ENCODE results near the gene SLC11A1.

SLC11A1 gene

DNA sequence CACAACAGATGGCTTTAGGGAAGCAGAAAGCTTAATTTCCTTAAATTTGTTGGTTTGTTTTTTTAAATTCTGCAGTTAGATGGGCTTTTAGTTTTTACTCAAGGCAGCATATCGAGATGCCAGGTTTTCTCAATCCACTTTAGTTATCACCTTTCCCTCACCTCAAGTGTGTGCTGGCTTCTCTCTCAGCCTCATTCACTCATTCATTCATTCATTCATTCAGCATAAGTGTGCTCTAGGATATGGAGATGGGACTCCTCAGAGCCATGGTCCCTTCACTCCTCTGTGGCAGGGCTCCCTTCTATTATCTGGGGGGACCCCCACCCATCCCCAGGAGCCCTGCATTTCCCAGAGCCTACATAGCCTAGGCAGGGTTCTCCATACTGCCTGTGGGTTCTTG is 55.9 kb downstream of the SLC11A1 start:
- TF ChIP-seq, protein P1, sequence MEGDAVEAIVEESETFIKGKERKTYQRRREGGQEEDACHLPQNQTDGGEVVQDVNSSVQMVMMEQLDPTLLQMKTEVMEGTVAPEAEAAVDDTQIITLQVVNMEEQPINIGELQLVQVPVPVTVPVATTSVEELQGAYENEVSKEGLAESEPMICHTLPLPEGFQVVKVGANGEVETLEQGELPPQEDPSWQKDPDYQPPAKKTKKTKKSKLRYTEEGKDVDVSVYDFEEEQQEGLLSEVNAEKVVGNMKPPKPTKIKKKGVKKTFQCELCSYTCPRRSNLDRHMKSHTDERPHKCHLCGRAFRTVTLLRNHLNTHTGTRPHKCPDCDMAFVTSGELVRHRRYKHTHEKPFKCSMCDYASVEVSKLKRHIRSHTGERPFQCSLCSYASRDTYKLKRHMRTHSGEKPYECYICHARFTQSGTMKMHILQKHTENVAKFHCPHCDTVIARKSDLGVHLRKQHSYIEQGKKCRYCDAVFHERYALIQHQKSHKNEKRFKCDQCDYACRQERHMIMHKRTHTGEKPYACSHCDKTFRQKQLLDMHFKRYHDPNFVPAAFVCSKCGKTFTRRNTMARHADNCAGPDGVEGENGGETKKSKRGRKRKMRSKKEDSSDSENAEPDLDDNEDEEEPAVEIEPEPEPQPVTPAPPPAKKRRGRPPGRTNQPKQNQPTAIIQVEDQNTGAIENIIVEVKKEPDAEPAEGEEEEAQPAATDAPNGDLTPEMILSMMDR (IDR thresholded peaks at IDR 0.05; ENCODE audit: extremely low read depth, insufficient read depth, missing control alignments), result no peak
- no peak for DNase-seq (ENCODE audit: low spot score)
- in situ Hi-C loops (cut with MboI; ENCODE audit: low pct_unique_long_range_greater_than_20kb, low sequenced_read_pairs, unreplicated experiment), result no loop called here

DNA sequence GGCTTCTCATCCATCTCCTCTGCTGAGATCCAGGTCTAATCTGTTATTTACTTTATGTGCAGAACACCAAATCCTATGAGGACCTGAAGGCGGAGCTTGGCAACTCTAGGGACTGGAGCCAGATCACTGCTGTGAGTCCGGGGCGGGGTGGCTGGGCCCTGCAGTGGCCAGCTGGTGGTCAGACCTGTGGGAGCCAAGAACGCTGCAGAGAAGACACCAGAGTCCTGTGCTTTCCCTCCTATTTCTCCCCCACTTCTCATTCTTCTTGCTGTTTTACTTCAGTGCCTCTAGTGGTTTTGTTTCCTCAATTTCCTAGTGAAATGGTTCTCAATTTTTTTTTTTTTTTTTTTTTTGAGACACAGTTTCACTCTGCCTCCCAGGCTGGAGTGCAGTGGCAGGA is 56.5 kb downstream of the SLC11A1 start:
- DNase-seq (ENCODE audit: low spot score), result no peak
- in situ Hi-C loops (cut with MboI; ENCODE audit: low pct_unique_long_range_greater_than_20kb, low sequenced_read_pairs, unreplicated experiment), result no loop called here
- TF ChIP-seq, protein P1 (IDR thresholded peaks at IDR 0.05; ENCODE audit: extremely low read depth, insufficient read depth, missing control alignments), result no peak

DNA sequence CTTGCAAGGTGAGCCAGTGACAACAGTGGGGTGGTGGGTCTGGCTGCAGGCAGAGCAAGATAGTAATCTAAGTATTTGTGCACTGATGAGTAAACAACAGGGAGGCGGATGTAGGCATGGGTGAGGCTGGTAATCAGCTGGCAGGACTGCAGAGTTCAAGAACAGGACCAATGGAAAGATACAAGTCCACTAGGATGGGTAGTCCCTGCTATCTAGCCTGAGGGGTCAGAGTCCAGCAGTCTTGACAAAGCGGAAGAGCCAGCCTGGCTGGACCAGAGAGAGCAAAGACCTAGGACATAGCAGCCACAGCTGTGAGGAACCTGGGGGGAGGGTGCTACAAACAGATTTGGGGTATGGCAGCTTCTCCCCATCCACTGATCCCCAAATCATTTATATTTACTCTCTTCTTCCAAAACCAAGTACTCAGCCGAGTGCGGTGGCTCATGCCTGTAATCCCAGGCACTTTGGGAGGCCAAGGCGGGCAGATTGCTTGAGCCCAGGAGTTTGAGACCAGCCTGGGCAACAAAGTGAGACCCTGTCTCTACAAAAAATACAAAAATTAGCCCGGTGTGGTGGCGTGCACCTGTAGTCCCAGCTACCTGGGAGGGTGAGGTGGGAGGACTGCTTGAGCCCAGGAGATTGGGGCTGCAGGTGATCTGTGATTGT is 62.8 kb downstream of the SLC11A1 start:
- TF ChIP-seq, protein P1 (IDR thresholded peaks at IDR 0.05; ENCODE audit: extremely low read depth, insufficient read depth, missing control alignments), result no peak
- DNase-seq (ENCODE audit: low spot score), result no peak
- in situ Hi-C loops (cut with MboI; ENCODE audit: low pct_unique_long_range_greater_than_20kb, low sequenced_read_pairs, unreplicated experiment), result no loop called here

DNA sequence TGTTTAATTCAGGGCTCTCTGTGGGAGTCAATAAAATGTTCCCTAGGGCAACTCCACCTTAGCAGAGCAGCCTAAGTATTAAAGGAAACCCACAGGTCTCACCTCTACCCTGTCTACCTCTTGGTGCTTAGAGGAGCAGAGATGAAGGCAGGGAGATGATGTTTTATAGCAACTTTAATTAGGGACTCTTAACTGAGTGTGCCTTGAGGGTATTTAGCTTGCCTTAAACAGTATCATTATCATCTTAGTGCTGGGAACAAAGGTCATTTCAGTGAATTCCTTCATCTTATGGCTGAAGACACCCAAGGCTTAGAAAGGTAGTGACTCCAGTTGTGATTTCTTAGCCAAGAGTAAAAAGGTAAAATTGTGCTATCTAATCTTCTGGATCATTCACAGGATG is 63.5 kb downstream of the SLC11A1 start:
- TF ChIP-seq, protein P1 (IDR thresholded peaks at IDR 0.05; ENCODE audit: extremely low read depth, insufficient read depth, missing control alignments), result no peak
- in situ Hi-C loops (cut with MboI; ENCODE audit: low pct_unique_long_range_greater_than_20kb, low sequenced_read_pairs, unreplicated experiment), result no loop called here
- DNase-seq (ENCODE audit: low spot score), result no peak

Measured in GM13977 (cell line).